Progenitor cell of endocrine pancreas (in vitro differentiated cells): ENCODE data around the gene KRT40. TPM values are rescaled to one million over a fixed set of nuclear protein-coding genes. Genes with fewer than 3 reads are reported as not detected.

Source experiments
- DNase-seq: peaks from one replicate; pipeline ENCODE4 v3.0.0; 2021; ENCODE audit warnings: low spot score; ENCODE audit not compliant: unreplicated experiment
- H3K27ac Mint-ChIP-seq: 2 replicates; pipeline ENCODE4 v1.8.0; 2021; ENCODE audit warnings: mild to moderate bottlenecking, moderate library complexity, mixed read lengths
- H3K27me3 Mint-ChIP-seq: 2 replicates; pipeline ENCODE4 v1.8.0; 2021; ENCODE audit warnings: mixed read lengths
- H3K36me3 Mint-ChIP-seq: 2 replicates; pipeline ENCODE4 v1.8.0; 2022; ENCODE audit warnings: mixed read lengths; ENCODE audit not compliant: insufficient read depth
- H3K4me1 Mint-ChIP-seq: 2 replicates; pipeline ENCODE4 v1.8.0; 2021; ENCODE audit warnings: low read depth, mixed read lengths
- H3K4me3 Mint-ChIP-seq: 2 replicates; pipeline ENCODE4 v1.8.0; 2021; ENCODE audit warnings: low read depth, mild to moderate bottlenecking, moderate library complexity, mixed read lengths
- H3K9me3 Mint-ChIP-seq: 2 replicates; pipeline ENCODE4 v1.8.0; 2021; ENCODE audit warnings: low read depth, mixed read lengths
- CTCF ChIP-seq: fragments of 200-600 bp; sonication (generic); IDR thresholded peaks from one replicate; pipeline ENCODE4 v1.5.0; 2021; ENCODE audit warnings: antibody characterized with exemption, mild to moderate bottlenecking; ENCODE audit not compliant: unreplicated experiment
- total RNA-seq: library from RNA; stranded (reverse); gene quantifications from 2 replicates; pipeline ENCODE4 v1.2.1, GENCODE V29; 2021

The KRT40 gene
- total RNA-seq, 1 donor from 2014 or later = not detected

- H3K4me1 Mint-ChIP-seq = peaks cover 4% of the 10 kb centered on the region
- no peaks in the 10 kb centered on the region for H3K36me3 Mint-ChIP-seq
- no peaks in the 10 kb centered on the region for H3K27me3 Mint-ChIP-seq
- no peak overlapping the region for H3K27ac Mint-ChIP-seq
- H3K9me3 Mint-ChIP-seq = peaks cover 2% of the 10 kb centered on the region
- TF ChIP-seq CTCF = no peak
- H3K4me3 Mint-ChIP-seq = no peak overlapping the region
- no peak for DNase-seq
Measured at GRCh38 chr17:41019415-41019814, 35.3 kb upstream of the KRT40 start.

- H3K4me3 Mint-ChIP-seq = no peak overlapping the region
- H3K9me3 Mint-ChIP-seq = peaks cover 2% of the 10 kb centered on the region
- peaks cover 4% of the 10 kb centered on the region for H3K4me1 Mint-ChIP-seq
Measured at GRCh38 chr17:41018541-41018940, 34.4 kb upstream of the KRT40 start.

GRCh38 chr17:41016578-41017215, 32.6 kb upstream of the KRT40 start:
- peaks cover 4% of the 10 kb centered on the region for H3K4me1 Mint-ChIP-seq
- no peak overlapping the region for H3K4me3 Mint-ChIP-seq
- H3K36me3 Mint-ChIP-seq = no peaks in the 10 kb centered on the region
- H3K27ac Mint-ChIP-seq = no peak overlapping the region
- DNase-seq = no peak
- peaks cover 2% of the 10 kb centered on the region for H3K9me3 Mint-ChIP-seq
- TF ChIP-seq CTCF = no peak
- H3K27me3 Mint-ChIP-seq = no peaks in the 10 kb centered on the region

More at GRCh38 chr17:41018541-41018940, 34.4 kb upstream of the KRT40 start:
- Mint-ChIP-seq H3K27me3 (no peaks in the 10 kb centered on the region), H3K36me3 (no peaks in the 10 kb centered on the region), H3K27ac (no peak overlapping the region)
- TF ChIP-seq CTCF = no peak
- DNase-seq = no peak

GRCh38 chr17:41015454-41015853, 31.3 kb upstream of the KRT40 start:
- no peak for DNase-seq
- Mint-ChIP-seq H3K9me3 (no peaks in the 10 kb centered on the region), H3K27me3 (no peaks in the 10 kb centered on the region), H3K4me3 (no peak overlapping the region), H3K4me1 (peaks cover 4% of the 10 kb centered on the region), H3K36me3 (no peaks in the 10 kb centered on the region), H3K27ac (no peak overlapping the region)
- no peak for TF ChIP-seq CTCF

DNA sequence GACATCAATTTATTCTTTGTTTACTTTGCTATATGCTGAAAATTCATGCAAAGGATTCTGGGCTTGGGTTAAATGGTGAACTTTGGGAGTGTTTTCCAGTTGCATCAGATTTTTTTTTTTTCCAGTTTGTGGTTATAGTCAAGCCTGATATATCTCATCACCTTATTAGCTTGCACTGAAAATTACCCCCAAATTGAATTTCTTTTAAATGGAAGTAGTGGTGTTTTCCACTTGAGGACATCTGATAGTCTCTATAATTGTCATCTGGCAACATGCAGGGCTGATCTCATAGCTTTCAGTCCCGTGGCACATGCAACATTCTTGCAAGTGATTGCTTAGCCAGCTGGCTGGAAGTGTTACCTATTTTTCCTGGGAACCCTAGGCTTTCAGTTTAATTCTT, 29.5 kb upstream of the KRT40 start:
- Mint-ChIP-seq H3K4me3 (no peak overlapping the region), H3K4me1 (peaks cover 17% of the 10 kb centered on the region), H3K27ac (no peak overlapping the region), H3K9me3 (no peaks in the 10 kb centered on the region), H3K27me3 (no peaks in the 10 kb centered on the region), H3K36me3 (no peaks in the 10 kb centered on the region)
- DNase-seq = no peak
- no peak for TF ChIP-seq CTCF
